ENCODE data around the gene PPP2R2D. TPM values are rescaled to one million over a fixed set of nuclear protein-coding genes. Genes with fewer than 3 reads are reported as not detected.

PPP2R2D gene
- total RNA-seq, 4 donors from 2014 or later, result 39.2 to 79.0 (median 52.9) TPM

GRCh38 chr10:131860311-131860710, 40.5 kb upstream of the PPP2R2D start:
- DNase-seq, result no peak
- Histone ChIP-seq H3K27ac (no peak overlapping the region), H3K4me1 (no peaks in the 10 kb centered on the region), H3K9me3 (no peaks in the 10 kb centered on the region), H3K27me3 (peaks cover 17% of the 10 kb centered on the region), H3K4me3 (no peak overlapping the region), H3K36me3 (no peaks in the 10 kb centered on the region)
- TF ChIP-seq CTCF (IDR thresholded peaks at IDR 0.05) (no peak), POLR2AphosphoS5 (IDR thresholded peaks at IDR 0.05) (no peak), POLR2A (IDR thresholded peaks at IDR 0.05) (no peak), EP300 (IDR thresholded peaks at IDR 0.05; ENCODE audit: low read depth) (no peak)
- in situ Hi-C loops (cut with MboI; ENCODE audit: low pct_ligation_motif_present in 1 of 4, low pct_unique_long_range_greater_than_20kb in 1 of 4, low sequenced_read_pairs in 3 of 4), result no loop called here
- 69 to 80% methylated on average over 7 of the region's 7 CpGs for WGBS, 2 donors (ENCODE audit: low coverage in 1 of 2)
- intact Hi-C loops (cut with DNase I; ENCODE audit: low total_unique reads), result no loop called here

GRCh38 chr10:131860806-131861440, 39.9 kb upstream of the PPP2R2D start:
- Histone ChIP-seq H3K4me3 (no peak overlapping the region), H3K9me3 (no peaks in the 10 kb centered on the region), H3K4me1 (no peaks in the 10 kb centered on the region), H3K36me3 (no peaks in the 10 kb centered on the region), H3K27ac (no peak overlapping the region), H3K27me3 (peaks cover 16% of the 10 kb centered on the region)
- 47 to 53% methylated on average over 5 to 11 of the region's 11 CpGs for WGBS, 2 donors (ENCODE audit: low coverage in 1 of 2)
- intact Hi-C loops (cut with DNase I; ENCODE audit: low total_unique reads), result no loop called here
- no peak for DNase-seq
- no peak for TF ChIP-seq POLR2A (IDR thresholded peaks at IDR 0.05)
- TF ChIP-seq CTCF (IDR thresholded peaks at IDR 0.05), result no peak
- no peak for TF ChIP-seq POLR2AphosphoS5 (IDR thresholded peaks at IDR 0.05)
- TF ChIP-seq EP300 (IDR thresholded peaks at IDR 0.05; ENCODE audit: low read depth), result no peak
- in situ Hi-C loops (cut with MboI; ENCODE audit: low pct_ligation_motif_present in 1 of 4, low pct_unique_long_range_greater_than_20kb in 1 of 4, low sequenced_read_pairs in 3 of 4), result no loop called here

DNA sequence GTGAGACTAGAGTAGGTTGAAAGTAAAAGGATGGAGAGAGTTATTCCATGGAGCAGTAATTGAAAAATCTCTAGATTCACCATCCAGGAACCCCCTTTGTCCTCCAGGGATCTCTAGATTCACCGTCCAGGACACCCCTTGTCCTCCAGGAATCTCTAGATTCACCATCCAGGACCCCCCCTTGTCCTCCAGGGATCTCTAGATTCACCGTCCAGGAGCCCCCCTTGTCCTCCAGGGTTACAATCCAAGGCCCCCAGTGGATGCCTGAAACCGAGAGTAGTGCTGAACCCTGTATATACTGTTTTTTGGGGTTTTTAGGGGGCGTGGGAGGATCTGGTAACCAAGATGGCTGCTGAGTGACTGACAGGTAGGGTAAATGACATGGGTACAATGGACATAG, 38.3 kb upstream of the PPP2R2D start:
- Histone ChIP-seq H3K27ac (no peak overlapping the region), H3K9me3 (no peaks in the 10 kb centered on the region), H3K4me1 (no peaks in the 10 kb centered on the region), H3K4me3 (no peak overlapping the region), H3K27me3 (peaks cover 11% of the 10 kb centered on the region), H3K36me3 (no peaks in the 10 kb centered on the region)
- in situ Hi-C loops (cut with MboI; ENCODE audit: low pct_ligation_motif_present in 1 of 4, low pct_unique_long_range_greater_than_20kb in 1 of 4, low sequenced_read_pairs in 3 of 4), result no loop called here
- intact Hi-C loops (cut with DNase I; ENCODE audit: low total_unique reads), result no loop called here
- DNase-seq, result no peak
- 67 to 89% methylated on average over 2 to 4 of the region's 4 CpGs for WGBS, 2 donors (ENCODE audit: low coverage in 1 of 2)
- no peak for TF ChIP-seq POLR2AphosphoS5 (IDR thresholded peaks at IDR 0.05)
- TF ChIP-seq POLR2A (IDR thresholded peaks at IDR 0.05), result no peak
- no peak for TF ChIP-seq EP300 (IDR thresholded peaks at IDR 0.05; ENCODE audit: low read depth)
- no peak for TF ChIP-seq CTCF (IDR thresholded peaks at IDR 0.05)

DNA sequence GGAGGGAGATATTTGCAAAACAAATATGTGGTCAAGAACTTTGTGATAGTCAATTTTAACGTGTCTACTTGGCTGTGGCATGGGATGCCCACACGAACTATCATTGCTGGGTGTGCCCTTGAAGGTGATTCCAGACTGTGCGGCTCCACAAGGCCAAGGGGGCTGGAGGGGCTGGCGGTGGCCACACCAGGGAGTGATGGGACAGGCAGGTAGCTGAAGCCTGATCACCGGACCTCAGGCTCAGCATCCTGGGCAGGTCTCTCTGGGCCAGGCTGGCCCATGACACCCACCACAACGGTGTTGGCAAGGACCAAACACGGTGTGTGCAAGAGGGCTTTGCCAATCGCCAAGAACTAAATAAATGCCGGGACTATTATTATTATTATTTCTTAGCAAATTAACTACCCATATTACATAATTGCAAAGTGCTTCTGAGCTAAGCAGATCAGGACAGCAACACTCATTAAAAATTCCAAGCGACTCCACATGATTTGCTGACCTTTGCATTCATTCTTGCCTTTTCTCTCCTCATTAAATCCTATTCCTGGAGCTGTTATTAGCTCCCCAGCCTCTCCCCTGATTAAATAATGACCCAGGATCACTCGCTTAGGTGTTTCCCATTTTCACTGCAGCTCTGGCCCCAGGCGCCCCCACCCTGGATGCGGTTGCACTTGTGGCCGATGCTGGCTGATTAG, 35.4 kb upstream of the PPP2R2D start:
- Histone ChIP-seq H3K27me3 (peaks cover 8% of the 10 kb centered on the region), H3K27ac (no peak overlapping the region), H3K9me3 (no peaks in the 10 kb centered on the region), H3K36me3 (no peaks in the 10 kb centered on the region), H3K4me1 (no peaks in the 10 kb centered on the region), H3K4me3 (no peak overlapping the region)
- intact Hi-C loops (cut with DNase I; ENCODE audit: low total_unique reads), result no loop called here
- 72 to 77% methylated on average over 11 to 14 of the region's 14 CpGs for WGBS, 2 donors (ENCODE audit: low coverage in 1 of 2)
- no peak for DNase-seq
- in situ Hi-C loops (cut with MboI; ENCODE audit: low pct_ligation_motif_present in 1 of 4, low pct_unique_long_range_greater_than_20kb in 1 of 4, low sequenced_read_pairs in 3 of 4), result no loop called here
- no peak for TF ChIP-seq CTCF (IDR thresholded peaks at IDR 0.05)
- TF ChIP-seq POLR2A (IDR thresholded peaks at IDR 0.05), result no peak
- no peak for TF ChIP-seq POLR2AphosphoS5 (IDR thresholded peaks at IDR 0.05)
- no peak for TF ChIP-seq EP300 (IDR thresholded peaks at IDR 0.05; ENCODE audit: low read depth)

Measured in transverse colon (tissue), 4 donors.